ENCODE data around the gene COL6A3. TPM values are rescaled to one million over a fixed set of nuclear protein-coding genes. Genes with fewer than 3 reads are reported as not detected.

Gene COL6A3
- total RNA-seq, 6 experiments from 2014 or later = 409 to 759 (median 458) TPM

GRCh38 chr2:237403024-237403882 lies 10.7 kb downstream of the COL6A3 start:
- Mint-ChIP-seq H3K27ac (peak overlapping the region; percentile 93), H3K36me3 (ENCODE audit: low read depth) (peaks cover 68% of the 10 kb centered on the region), H3K9me3 (peaks cover 4% of the 10 kb centered on the region; the same call in 1 of the 2 replicates), H3K4me3 (peak overlapping the region; percentile 82; the same call in 1 of the 2 replicates), H3K4me1 (ENCODE audit: low read depth) (peaks cover 96% of the 10 kb centered on the region), H3K27me3 (ENCODE audit: insufficient read depth) (peaks cover 18% of the 10 kb centered on the region)
- TF ChIP-seq, protein P1, sequence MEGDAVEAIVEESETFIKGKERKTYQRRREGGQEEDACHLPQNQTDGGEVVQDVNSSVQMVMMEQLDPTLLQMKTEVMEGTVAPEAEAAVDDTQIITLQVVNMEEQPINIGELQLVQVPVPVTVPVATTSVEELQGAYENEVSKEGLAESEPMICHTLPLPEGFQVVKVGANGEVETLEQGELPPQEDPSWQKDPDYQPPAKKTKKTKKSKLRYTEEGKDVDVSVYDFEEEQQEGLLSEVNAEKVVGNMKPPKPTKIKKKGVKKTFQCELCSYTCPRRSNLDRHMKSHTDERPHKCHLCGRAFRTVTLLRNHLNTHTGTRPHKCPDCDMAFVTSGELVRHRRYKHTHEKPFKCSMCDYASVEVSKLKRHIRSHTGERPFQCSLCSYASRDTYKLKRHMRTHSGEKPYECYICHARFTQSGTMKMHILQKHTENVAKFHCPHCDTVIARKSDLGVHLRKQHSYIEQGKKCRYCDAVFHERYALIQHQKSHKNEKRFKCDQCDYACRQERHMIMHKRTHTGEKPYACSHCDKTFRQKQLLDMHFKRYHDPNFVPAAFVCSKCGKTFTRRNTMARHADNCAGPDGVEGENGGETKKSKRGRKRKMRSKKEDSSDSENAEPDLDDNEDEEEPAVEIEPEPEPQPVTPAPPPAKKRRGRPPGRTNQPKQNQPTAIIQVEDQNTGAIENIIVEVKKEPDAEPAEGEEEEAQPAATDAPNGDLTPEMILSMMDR (IDR thresholded peaks at IDR 0.05) = no peak
- peak; percentile 36 for DNase-seq

GRCh38 chr2:237400199-237400598 lies 13.8 kb downstream of the COL6A3 start:
- Mint-ChIP-seq H3K27me3 (ENCODE audit: insufficient read depth) (peaks cover 10% of the 10 kb centered on the region), H3K4me3 (peak overlapping the region; percentile 31; the same call in 1 of the 2 replicates), H3K9me3 (no peaks in the 10 kb centered on the region), H3K4me1 (ENCODE audit: low read depth) (peaks cover 96% of the 10 kb centered on the region), H3K36me3 (ENCODE audit: low read depth) (peaks cover 60% of the 10 kb centered on the region), H3K27ac (peak overlapping the region; percentile 65)
- TF ChIP-seq, protein P1 (IDR thresholded peaks at IDR 0.05) = no peak
- no peak for DNase-seq

- H3K27ac Mint-ChIP-seq = 0 out of 2 replicates have a peak overlapping the region, but pooled peaks have one; percentile 5
- H3K36me3 Mint-ChIP-seq (ENCODE audit: low read depth) = peaks cover 58% of the 10 kb centered on the region
- peaks cover 13% of the 10 kb centered on the region for H3K27me3 Mint-ChIP-seq (ENCODE audit: insufficient read depth)
- peaks cover 96% of the 10 kb centered on the region for H3K4me1 Mint-ChIP-seq (ENCODE audit: low read depth)
- TF ChIP-seq, protein P1 (IDR thresholded peaks at IDR 0.05) = no peak
- no peak for DNase-seq
- no peaks in the 10 kb centered on the region for H3K9me3 Mint-ChIP-seq
- no peak overlapping the region for H3K4me3 Mint-ChIP-seq
Measured at GRCh38 chr2:237397072-237397471, 16.9 kb downstream of the COL6A3 start.

DNA sequence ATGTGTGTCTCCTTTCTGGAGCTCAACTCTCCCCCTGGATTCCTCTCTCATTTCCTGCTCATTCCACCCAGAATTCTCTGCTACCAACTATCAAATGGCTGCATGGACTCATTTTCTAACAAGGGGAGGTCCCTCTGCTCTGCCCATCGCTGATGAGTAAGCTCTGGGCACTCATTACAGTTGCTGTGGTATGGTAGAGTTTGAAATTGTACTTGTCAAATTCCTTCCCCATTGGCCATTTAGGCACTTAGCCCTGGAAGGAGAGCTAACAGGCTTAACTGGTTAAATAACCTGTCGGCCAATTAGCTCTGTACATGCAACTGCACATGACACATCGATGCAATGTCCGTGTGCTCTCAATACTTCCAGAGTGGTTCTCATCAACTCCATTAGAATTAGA lies 20.4 kb downstream of the COL6A3 start:
- Mint-ChIP-seq H3K36me3 (ENCODE audit: low read depth) (peaks cover 74% of the 10 kb centered on the region), H3K27ac (peak overlapping the region; percentile 82), H3K27me3 (ENCODE audit: insufficient read depth) (peaks cover 6% of the 10 kb centered on the region), H3K9me3 (no peaks in the 10 kb centered on the region), H3K4me1 (ENCODE audit: low read depth) (peaks cover 97% of the 10 kb centered on the region), H3K4me3 (no peak overlapping the region)
- peak; percentile 32 for DNase-seq
- TF ChIP-seq, protein P1 (IDR thresholded peaks at IDR 0.05) = no peak

DNA sequence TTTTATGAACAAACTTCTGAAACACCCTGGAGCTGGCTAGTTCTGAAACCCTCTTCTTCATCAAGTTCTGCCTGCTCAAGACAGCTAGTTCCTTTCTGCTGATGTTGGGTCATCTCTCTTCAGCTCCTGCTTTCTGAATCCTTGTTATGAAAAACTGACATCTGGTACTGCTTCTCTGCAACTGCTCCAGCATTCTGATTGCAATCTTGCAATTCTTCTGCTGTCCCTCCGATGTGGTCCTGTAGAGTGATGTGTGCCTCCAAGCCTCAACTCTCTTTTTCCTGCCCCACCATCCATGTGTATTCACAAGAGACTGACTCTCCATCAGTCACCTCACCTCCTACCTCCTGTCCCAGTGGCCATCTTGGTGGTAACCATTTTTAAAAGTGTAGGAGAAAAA lies 21.8 kb downstream of the COL6A3 start:
- Mint-ChIP-seq H3K27me3 (ENCODE audit: insufficient read depth) (peaks cover 12% of the 10 kb centered on the region), H3K4me1 (ENCODE audit: low read depth) (peaks cover 93% of the 10 kb centered on the region), H3K9me3 (no peaks in the 10 kb centered on the region), H3K4me3 (no peak overlapping the region), H3K27ac (peak overlapping the region; percentile 82), H3K36me3 (ENCODE audit: low read depth) (peaks cover 82% of the 10 kb centered on the region)
- TF ChIP-seq, protein P1 (IDR thresholded peaks at IDR 0.05) = no peak
- DNase-seq = no peak

Data from HFFc6 (cell line).